NK-92 (cell line): ENCODE results near the gene KMO.
A peak's percentile ranks its signal among the peaks of the same experiment; 100 is the strongest.

ENCODE experiments used
- DNase-seq: peaks from one replicate; lab custom pipeline; 2025; ENCODE audit not compliant: unreplicated experiment; lab: John Stamatoyannopoulos, UW

KMO gene

GRCh38 chr1:241532162-241532531 lies at the start of gene KMO:
TSS of gene KMO (plus strand) at chr1:241532378. CDS start at chr1:241532445, 67 bp downstream.
- DNase-seq, result no peak

GRCh38 chr1:241482761-241483250 lies 49.4 kb upstream of the KMO start:
- DNase-seq, result no peak

GRCh38 chr1:241485145-241485544 lies 47.0 kb upstream of the KMO start:
- no peak for DNase-seq

- DNase-seq, result no peak
These were observed 46.6 kb upstream of the KMO start for GRCh38 chr1:241485554-241485992.

DNA sequence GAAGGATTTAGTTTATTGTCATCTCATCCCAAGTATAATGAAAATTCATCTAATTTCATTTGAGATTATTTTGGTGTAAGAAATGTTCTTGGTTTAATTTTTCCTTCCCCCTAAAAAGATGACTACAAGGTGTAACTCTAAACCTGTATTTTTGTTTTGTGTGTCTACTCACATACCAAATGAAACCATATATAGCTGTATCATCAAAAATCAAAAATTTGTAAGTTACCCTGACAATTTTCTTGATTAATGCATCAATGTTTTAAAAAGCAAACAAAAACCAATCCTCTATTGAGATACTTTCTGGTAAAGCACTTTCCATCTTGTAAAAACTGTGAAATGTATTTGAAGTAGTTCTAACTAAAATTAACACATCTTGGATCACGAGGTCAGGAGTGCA lies 43.4 kb upstream of the KMO start:
- DNase-seq, result no peak

DNA sequence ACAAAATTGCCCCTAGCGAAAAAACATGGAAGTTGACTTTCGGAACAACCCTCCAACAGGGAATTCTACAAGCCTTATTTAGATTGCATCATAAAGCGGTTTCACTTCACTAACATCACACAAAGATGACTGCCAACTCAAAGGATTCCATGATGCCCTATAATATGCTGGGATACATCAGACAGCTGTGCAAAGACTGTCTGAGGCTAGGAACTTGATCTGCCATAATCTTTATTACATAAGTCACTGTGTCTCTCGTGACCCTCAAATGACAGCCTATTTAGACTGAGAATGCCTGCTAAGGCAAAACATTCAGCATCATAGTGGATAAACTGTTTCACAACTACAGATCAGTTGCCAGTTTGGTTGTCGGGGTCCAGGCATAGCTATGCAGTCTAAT lies 36.4 kb upstream of the KMO start:
- DNase-seq, result no peak

- DNase-seq, result no peak
These were observed 32.3 kb upstream of the KMO start for GRCh38 chr1:241499910-241500309.

DNA sequence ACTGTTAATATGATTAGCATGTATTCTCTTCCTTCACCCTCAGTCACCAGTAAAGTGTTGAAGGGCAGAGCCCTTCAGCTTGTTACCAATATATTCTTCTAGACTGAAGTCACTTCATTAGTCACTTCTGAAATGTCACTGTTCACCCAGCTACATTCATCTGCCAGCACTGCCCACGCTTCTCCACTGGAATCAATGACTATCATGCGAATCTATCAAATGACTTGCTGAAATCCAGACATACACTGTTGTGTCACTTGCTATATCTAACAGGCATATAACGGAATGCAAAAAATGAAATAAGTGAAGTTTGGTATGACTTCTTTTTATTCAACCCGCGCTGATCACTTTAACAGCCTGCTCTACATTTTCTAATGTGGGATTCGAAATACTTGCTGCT lies 28.7 kb upstream of the KMO start:
- DNase-seq, result no peak

GRCh38 chr1:241507189-241507863 lies 24.9 kb upstream of the KMO start:
- no peak for DNase-seq

DNA sequence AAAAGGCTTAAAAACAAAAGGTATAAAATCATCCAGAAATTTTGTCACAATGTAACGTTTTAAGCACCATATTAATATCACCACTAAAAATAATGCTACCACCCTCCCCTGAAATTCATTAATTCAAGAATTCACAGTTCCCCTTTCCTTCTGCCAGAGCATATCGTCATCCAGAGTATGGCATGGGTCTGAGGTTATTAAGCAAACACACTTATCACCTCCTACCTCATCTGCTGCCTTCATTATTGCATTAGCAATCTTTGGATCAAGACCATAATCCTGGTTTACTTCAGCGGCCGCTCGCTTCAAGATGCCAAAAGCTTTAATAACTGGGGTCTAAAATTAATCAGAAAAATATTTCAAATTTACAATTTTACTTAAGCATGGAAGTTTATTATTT lies 18.8 kb upstream of the KMO start:
- no peak for DNase-seq

GRCh38 chr1:241518476-241519307 lies 13.5 kb upstream of the KMO start:
- no peak for DNase-seq

DNA sequence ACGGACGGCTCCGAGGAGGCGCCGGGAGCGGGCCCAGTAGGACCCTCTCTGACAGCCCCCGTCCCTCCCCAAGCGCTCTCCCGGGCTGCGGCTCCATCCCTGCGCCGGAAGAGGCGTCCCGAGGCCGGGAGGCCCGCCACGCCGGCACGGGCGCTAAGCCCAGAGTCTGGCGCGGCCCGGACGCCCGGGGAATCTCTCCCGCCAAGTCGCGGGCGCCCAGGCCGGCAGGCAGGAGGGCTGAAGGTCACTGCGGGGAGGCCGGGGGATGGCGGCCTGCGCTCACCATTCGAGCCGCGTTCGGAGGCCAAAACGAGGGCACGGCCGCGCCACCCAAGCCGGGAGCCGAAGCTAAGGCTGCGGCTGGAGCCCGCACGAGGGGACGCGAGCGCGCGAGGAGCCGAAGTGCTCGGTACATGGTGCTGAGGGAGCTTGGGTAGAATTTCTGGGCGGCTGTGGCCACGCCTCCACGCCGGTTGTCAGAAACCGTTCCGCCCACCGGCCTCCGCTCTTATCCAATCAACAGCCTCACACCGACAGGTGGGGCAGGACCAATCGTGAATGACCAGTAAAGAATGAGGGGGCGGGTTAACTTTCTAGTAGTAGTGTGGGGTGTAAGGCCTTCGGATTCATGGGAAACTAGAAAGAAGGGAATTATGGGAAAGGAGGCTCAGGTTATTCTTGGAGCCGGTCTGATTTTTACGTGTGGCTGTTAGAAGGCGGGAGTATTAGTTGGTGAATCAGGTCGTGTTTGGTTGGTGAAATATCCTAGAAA lies 12.7 kb upstream of the KMO start, which contains the start of gene FH:
Gene FH (minus strand): TSS at position 448 of the 772 bp plus-strand sequence. CDS start 33 bp downstream, at position 415.
- peak; percentile 69 for DNase-seq

DNA sequence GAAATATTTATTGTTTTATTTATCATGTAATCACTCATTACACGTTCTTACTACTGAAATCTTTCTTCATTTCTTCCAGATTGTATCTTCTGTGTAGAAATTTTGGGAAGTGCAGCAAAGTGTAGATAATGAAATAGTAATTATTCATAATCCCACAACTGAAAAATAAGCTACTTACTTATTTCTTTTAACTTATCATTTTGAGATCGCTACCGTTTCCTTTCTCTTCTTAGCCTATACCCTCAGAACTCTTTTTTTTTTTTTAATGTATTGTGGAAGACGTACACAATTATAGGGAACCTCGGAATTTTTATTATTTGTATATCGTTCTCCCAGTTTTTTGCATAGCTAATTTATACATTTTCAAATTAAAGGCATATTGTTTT lies 12.1 kb upstream of the KMO start:
- DNase-seq, result no peak

DNA sequence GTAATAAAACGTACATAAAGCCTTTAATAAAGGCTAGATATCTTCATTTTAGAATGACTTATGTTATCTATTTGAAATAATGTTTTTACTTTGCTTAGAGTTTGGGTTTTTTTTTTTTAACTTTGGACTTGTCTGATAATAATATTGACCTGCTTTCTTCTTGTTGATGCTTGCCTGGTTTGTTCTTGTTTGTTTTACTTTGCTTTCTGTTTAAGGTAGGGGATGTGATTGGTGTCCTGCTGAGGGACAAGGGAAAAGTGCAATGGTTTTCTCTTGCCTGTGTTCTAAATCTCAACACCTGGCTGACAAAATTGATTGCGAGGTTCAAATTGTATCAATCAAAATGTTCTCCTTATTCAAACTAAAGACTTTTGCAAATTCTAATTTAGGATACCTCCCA lies 10.5 kb upstream of the KMO start:
- no peak for DNase-seq

DNA sequence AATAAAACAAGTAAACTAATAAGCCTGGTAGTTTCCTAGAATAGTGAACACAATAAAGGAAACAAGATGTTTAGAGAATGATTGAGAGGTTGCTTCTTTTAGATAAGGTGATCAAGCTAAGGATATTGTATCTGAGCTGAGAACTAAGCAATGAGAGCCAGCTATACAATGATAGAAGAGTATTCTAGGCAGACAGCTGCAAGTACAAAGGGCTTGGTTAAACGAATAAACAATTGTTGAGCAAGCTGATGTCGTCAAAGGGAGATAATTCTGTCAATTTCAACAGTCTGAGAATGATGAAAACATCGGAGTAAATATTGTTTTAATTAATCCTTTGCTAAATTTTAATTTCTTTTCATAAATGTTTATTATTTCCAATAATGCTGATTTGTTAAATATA lies 7.2 kb upstream of the KMO start:
- DNase-seq, result no peak

- no peak for DNase-seq
These were observed 5.0 kb upstream of the KMO start for GRCh38 chr1:241527146-241527545.

- no peak for DNase-seq
These were observed 700 bp upstream of the KMO start for GRCh38 chr1:241531195-241532161.

DNA sequence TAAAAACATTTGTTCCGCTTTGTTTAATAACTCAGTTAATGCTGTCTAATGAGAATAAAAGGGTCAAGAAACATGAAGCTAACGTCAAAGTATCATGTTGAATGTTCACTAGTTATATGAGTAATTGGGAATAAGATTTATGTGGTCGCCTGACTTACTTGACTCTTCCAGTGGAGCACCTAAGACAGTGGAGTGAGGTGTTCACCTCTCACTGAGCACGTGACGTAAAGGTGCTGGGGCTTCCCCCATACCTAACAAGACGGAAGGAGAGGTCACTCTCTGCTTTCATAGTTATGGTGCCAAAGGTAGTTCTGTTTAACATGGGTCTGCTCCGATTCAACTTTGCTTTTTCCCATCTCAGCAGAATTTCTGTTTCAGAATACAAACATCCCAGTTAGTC lies 686 bp downstream of the KMO start:
- DNase-seq, result no peak

GRCh38 chr1:241533326-241534115 lies 1.3 kb downstream of the KMO start:
- DNase-seq, result no peak

DNA sequence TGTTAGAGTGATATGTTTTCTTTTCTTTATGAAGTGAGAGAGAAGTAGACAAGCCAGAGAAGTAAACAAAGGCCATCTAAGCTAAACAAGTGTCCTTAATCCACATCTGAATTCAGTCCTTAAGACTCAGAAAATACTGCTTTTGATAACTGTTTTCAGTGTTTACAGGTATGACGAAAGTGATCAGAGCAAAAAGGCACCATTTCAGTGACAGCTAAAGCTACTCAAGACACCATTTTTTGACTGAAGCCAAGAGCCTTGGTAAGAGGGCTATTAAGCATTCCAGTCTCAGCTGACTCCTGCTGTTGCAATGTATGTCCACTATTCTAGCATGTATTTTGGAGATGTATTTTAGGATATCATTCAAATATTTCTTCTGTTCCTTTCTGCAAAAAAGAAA lies 4.1 kb downstream of the KMO start:
- DNase-seq, result no peak
